Measurements from ENCODE around the gene CD58.

Gene CD58

GRCh38 chr1:116495535-116495934 lies 75.3 kb downstream of the CD58 start:
- TF ChIP-seq, protein P1, sequence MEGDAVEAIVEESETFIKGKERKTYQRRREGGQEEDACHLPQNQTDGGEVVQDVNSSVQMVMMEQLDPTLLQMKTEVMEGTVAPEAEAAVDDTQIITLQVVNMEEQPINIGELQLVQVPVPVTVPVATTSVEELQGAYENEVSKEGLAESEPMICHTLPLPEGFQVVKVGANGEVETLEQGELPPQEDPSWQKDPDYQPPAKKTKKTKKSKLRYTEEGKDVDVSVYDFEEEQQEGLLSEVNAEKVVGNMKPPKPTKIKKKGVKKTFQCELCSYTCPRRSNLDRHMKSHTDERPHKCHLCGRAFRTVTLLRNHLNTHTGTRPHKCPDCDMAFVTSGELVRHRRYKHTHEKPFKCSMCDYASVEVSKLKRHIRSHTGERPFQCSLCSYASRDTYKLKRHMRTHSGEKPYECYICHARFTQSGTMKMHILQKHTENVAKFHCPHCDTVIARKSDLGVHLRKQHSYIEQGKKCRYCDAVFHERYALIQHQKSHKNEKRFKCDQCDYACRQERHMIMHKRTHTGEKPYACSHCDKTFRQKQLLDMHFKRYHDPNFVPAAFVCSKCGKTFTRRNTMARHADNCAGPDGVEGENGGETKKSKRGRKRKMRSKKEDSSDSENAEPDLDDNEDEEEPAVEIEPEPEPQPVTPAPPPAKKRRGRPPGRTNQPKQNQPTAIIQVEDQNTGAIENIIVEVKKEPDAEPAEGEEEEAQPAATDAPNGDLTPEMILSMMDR (IDR thresholded peaks at IDR 0.05; ENCODE audit: low read depth, low read length), result no peak
- no peak overlapping the region for H3K4me3 ChIP-seq (ENCODE audit: low read depth, low read length)
- H3K36me3 ChIP-seq, result no peaks in the 10 kb centered on the region
- no peaks in the 10 kb centered on the region for H3K27me3 ChIP-seq (ENCODE audit: insufficient read depth, low read depth, severe bottlenecking)
- no peak for DNase-seq
- H3K9me3 ChIP-seq (ENCODE audit: severe bottlenecking), result no peaks in the 10 kb centered on the region
- no peak overlapping the region for H3K27ac ChIP-seq

GRCh38 chr1:116494745-116495144 lies 76.1 kb downstream of the CD58 start:
- Histone ChIP-seq H3K36me3 (no peaks in the 10 kb centered on the region), H3K4me3 (ENCODE audit: low read depth, low read length) (no peak overlapping the region), H3K27me3 (ENCODE audit: insufficient read depth, low read depth, severe bottlenecking) (no peaks in the 10 kb centered on the region), H3K27ac (no peak overlapping the region), H3K9me3 (ENCODE audit: severe bottlenecking) (no peaks in the 10 kb centered on the region)
- TF ChIP-seq, protein P1 (IDR thresholded peaks at IDR 0.05; ENCODE audit: low read depth, low read length), result no peak
- no peak for DNase-seq

GRCh38 chr1:116494353-116494692 lies 76.5 kb downstream of the CD58 start:
- Histone ChIP-seq H3K27me3 (ENCODE audit: insufficient read depth, low read depth, severe bottlenecking) (no peaks in the 10 kb centered on the region), H3K27ac (no peak overlapping the region), H3K36me3 (no peaks in the 10 kb centered on the region), H3K4me3 (ENCODE audit: low read depth, low read length) (no peak overlapping the region), H3K9me3 (ENCODE audit: severe bottlenecking) (no peaks in the 10 kb centered on the region)
- TF ChIP-seq, protein P1 (IDR thresholded peaks at IDR 0.05; ENCODE audit: low read depth, low read length), result no peak
- no peak for DNase-seq

- DNase-seq, result no peak
- Histone ChIP-seq H3K27ac (no peak overlapping the region), H3K4me3 (ENCODE audit: low read depth, low read length) (no peak overlapping the region), H3K36me3 (no peaks in the 10 kb centered on the region), H3K9me3 (ENCODE audit: severe bottlenecking) (no peaks in the 10 kb centered on the region), H3K27me3 (ENCODE audit: insufficient read depth, low read depth, severe bottlenecking) (no peaks in the 10 kb centered on the region)
- TF ChIP-seq, protein P1 (IDR thresholded peaks at IDR 0.05; ENCODE audit: low read depth, low read length), result no peak
Observed at GRCh38 chr1:116493484-116494352, 77.1 kb downstream of the CD58 start.

DNA sequence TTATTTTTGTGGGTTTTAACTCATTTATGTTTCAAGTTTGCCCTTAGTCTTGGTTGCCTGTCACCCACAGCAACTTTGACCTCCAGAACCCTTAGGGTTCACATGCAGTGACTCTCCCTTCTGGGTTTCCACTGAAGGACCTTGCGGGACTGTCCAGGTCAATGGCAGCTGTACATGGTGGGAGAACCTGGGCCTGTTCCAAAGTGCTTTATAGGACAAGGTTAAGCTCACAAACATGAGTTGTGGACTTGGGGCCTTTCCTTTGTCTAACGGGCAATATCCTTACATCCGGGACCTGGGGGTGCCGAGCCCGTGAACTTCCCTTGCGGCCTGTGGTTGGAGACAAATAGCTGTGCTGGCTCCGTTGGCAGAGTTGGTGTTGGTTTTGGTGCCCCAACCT lies 77.8 kb downstream of the CD58 start:
- H3K27ac ChIP-seq, result no peak overlapping the region
- no peak overlapping the region for H3K4me3 ChIP-seq (ENCODE audit: low read depth, low read length)
- no peaks in the 10 kb centered on the region for H3K36me3 ChIP-seq
- DNase-seq, result no peak
- H3K9me3 ChIP-seq (ENCODE audit: severe bottlenecking), result no peaks in the 10 kb centered on the region
- no peaks in the 10 kb centered on the region for H3K27me3 ChIP-seq (ENCODE audit: insufficient read depth, low read depth, severe bottlenecking)
- TF ChIP-seq, protein P1 (IDR thresholded peaks at IDR 0.05; ENCODE audit: low read depth, low read length), result no peak

DNA sequence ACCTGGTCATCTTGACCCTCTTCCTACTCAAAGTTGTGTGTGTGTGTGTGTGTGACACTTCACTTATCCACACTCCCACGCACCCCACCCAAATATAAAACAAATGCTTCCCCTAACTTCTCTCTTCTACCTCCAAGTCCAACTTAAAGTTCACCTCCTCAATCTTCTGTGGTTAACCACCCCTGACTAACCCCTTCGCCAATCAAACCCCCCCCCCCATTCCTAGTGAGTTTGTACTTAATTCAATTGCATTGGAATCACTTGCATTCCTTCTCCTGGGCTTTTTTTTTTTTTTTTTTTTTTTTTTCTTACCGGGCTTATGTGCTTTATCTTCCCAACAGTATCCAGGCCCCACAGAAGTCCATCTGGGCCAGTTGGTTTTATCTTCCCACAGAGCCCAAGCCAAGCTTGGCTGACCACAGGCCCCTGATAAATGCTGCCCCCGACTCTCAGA lies 78.4 kb downstream of the CD58 start:
- no peaks in the 10 kb centered on the region for H3K9me3 ChIP-seq (ENCODE audit: severe bottlenecking)
- H3K27me3 ChIP-seq (ENCODE audit: insufficient read depth, low read depth, severe bottlenecking), result no peaks in the 10 kb centered on the region
- no peak for DNase-seq
- TF ChIP-seq, protein P1 (IDR thresholded peaks at IDR 0.05; ENCODE audit: low read depth, low read length), result no peak
- no peak overlapping the region for H3K4me3 ChIP-seq (ENCODE audit: low read depth, low read length)
- no peaks in the 10 kb centered on the region for H3K36me3 ChIP-seq
- no peak overlapping the region for H3K27ac ChIP-seq
